HepG2 (cell line): ENCODE results near the gene PNMA6F. TPM values are rescaled to one million over a fixed set of nuclear protein-coding genes. Genes with fewer than 3 reads are reported as not detected.

Experiments
- ATAC-seq: fragments of 200-7000 bp; cut with Tn5 transposase; 3 replicates; pipeline ENCODE4 v1.9.1; 2020; ENCODE audit warnings: mild to moderate bottlenecking, moderate library complexity
- BruUV-seq: library from RNA; stranded (reverse); fragments of 400-500 nt; replicated peaks from 2 replicates; lab custom pipeline; 2021; lab: Mats Ljungman, UMichigan
- CTCF ChIA-PET: fragments of 300-600 bp; formaldehyde crosslinking; extraction: SDS; loops from one replicate; lab custom pipeline; 2021; ENCODE audit warnings: low total read pairs, inconsistent platforms, low intra/inter-chr PET ratio; lab: Yijun Ruan, JAX
- POLR2A ChIA-PET: fragments of 350-600 bp; sonication (Branson Sonifier 250); formaldehyde crosslinking; loops from one replicate; lab custom pipeline; 2020; ENCODE audit warnings: antibody characterized with exemption, inconsistent platforms; lab: Yijun Ruan, JAX
- DNase-seq: peaks from one replicate; pipeline ENCODE4 v3.0.0-alpha.2; 2015; ENCODE audit warnings: low spot score
- FAIRE-seq: peaks from 3 replicates; lab custom pipeline; 2011; peaks lifted over from hg19 to GRCh38; lab: Jason Lieb, UNC
- H2AFZ ChIP-seq: one replicate; pipeline ENCODE4 v1.6.1; 2011; ENCODE audit warnings: low read length, inconsistent platforms
- H3K27ac ChIP-seq: fragments of 300-600 bp; 3 replicates; pipeline ENCODE4 v1.8.0; 2011; ENCODE audit warnings: mixed run types, mild to moderate bottlenecking, mixed read lengths, low read length, inconsistent platforms; ENCODE audit not compliant: insufficient read depth; ENCODE audit errors: extremely low read length
- H3K27me3 ChIP-seq, 2 experiments: fragments of 200-600 bp in 1 of 2; 2 replicates in 1 of 2; 3 replicates in 1 of 2; pipeline versions ENCODE4 v1.6.0 to v1.8.0; 2011; ENCODE audit warnings: low read length in 2 of 2, mild to moderate bottlenecking in 2 of 2, moderate library complexity in 2 of 2, inconsistent platforms in 1 of 2; ENCODE audit not compliant: insufficient read depth in 2 of 2, control insufficient read depth in 1 of 2
- H3K36me3 ChIP-seq, 2 experiments: fragments of 200-600 bp in 1 of 2; replicated peaks in 1 of 2; 2 replicates in 1 of 2; 3 replicates in 1 of 2; pipeline versions ENCODE4 v1.5.1 to v1.8.0; 2011; ENCODE audit warnings: low read length in 2 of 2, inconsistent platforms in 1 of 2; ENCODE audit not compliant: insufficient read depth in 2 of 2, control insufficient read depth in 1 of 2
- H3K4me1 ChIP-seq: 2 replicates; pipeline ENCODE4 v1.5.1; 2012; ENCODE audit warnings: low read length, inconsistent platforms; ENCODE audit not compliant: insufficient read depth
- H3K4me2 ChIP-seq: 2 replicates; pipeline ENCODE4 v1.6.0; 2011; ENCODE audit warnings: low read depth, low read length, inconsistent platforms
- H3K4me3 ChIP-seq, 3 experiments: fragments of 200-600 bp in 1 of 3; sonication (generic), shearing (Covaris generic) in 1 of 3; replicated peaks in 1 of 3; 2 replicates each; pipeline ENCODE4 v1.5.1; 2011 to 2016; ENCODE audit warnings: low read length in 3 of 3, inconsistent platforms in 2 of 3, low read depth in 2 of 3, mild to moderate bottlenecking in 2 of 3, control low read depth in 1 of 3, mixed read lengths in 1 of 3; ENCODE audit not compliant: insufficient read depth in 1 of 3
- H3K79me2 ChIP-seq: one replicate; pipeline ENCODE4 v1.6.1; 2011; ENCODE audit warnings: low read length, inconsistent platforms; ENCODE audit not compliant: insufficient read depth
- H3K9ac ChIP-seq: 2 replicates; pipeline ENCODE4 v1.6.0; 2011; ENCODE audit warnings: mild to moderate bottlenecking, low read depth, low read length, inconsistent platforms; ENCODE audit not compliant: insufficient read depth
- H3K9me3 ChIP-seq: 2 replicates; pipeline ENCODE4 v1.5.1; 2012; ENCODE audit warnings: mild to moderate bottlenecking, low read length
- H4K20me1 ChIP-seq: 2 replicates; pipeline ENCODE4 v1.6.0; 2011; ENCODE audit warnings: inconsistent platforms, mild to moderate bottlenecking, low read length, moderate library complexity; ENCODE audit not compliant: insufficient read depth
- ARID5B ChIP-seq: IDR thresholded peaks from 2 replicates; pipeline ENCODE4 v1.4.0; 2020; ENCODE audit warnings: mild to moderate bottlenecking, missing genetic modification reagents
- CCDC6 ChIP-seq: sonication (generic); formaldehyde crosslinking; IDR thresholded peaks from 2 replicates; pipeline ENCODE4 v1.8.1; 2022; ENCODE audit warnings: mild to moderate bottlenecking, missing genetic modification reagents, moderate library complexity
- IRX3 ChIP-seq: sonication (generic); formaldehyde crosslinking; IDR thresholded peaks from 2 replicates; pipeline ENCODE4 v1.8.1; 2023; ENCODE audit warnings: mild to moderate bottlenecking, low read depth, missing genetic modification reagents, borderline replicate concordance
- NAIF1 ChIP-seq: sonication (generic); formaldehyde crosslinking; IDR thresholded peaks from 2 replicates; pipeline ENCODE4 v1.5.0; 2020; ENCODE audit warnings: mild to moderate bottlenecking, missing genetic modification reagents, borderline replicate concordance
- PAF1 ChIP-seq: IDR thresholded peaks from 2 replicates; pipeline ENCODE4 v1.6.1; 2016; ENCODE audit warnings: missing genetic modification reagents, missing compliant biosample characterization
- SMAD3 ChIP-seq: sonication (generic); formaldehyde crosslinking; IDR thresholded peaks from 2 replicates; pipeline ENCODE4 v1.4.0; 2020; ENCODE audit warnings: missing genetic modification reagents
- STAT6 ChIP-seq: sonication (generic); formaldehyde crosslinking; IDR thresholded peaks from 2 replicates; pipeline ENCODE4 v1.4.0; 2020; ENCODE audit warnings: missing genetic modification reagents, mild to moderate bottlenecking, borderline replicate concordance
- TGIF2 ChIP-seq: IDR thresholded peaks from 2 replicates; pipeline ENCODE4 v1.6.1; 2016; ENCODE audit warnings: control low read depth, missing compliant biosample characterization
- U2AF2 ChIP-seq: fragments of 200-400 bp; formaldehyde crosslinking; IDR thresholded peaks from 2 replicates; pipeline ENCODE4 v1.6.1; 2017; ENCODE audit warnings: low read depth, mild to moderate bottlenecking, low read length
- ZFP37 ChIP-seq: sonication (generic); formaldehyde crosslinking; IDR thresholded peaks from 2 replicates; pipeline ENCODE4 v1.4.0; 2020; ENCODE audit warnings: missing genetic modification reagents, borderline replicate concordance
- ZNF33A ChIP-seq: sonication (generic); formaldehyde crosslinking; IDR thresholded peaks from 2 replicates; pipeline ENCODE4 v1.5.1; 2020; ENCODE audit warnings: missing genetic modification reagents, mild to moderate bottlenecking, moderate library complexity, borderline replicate concordance
- WGBS: methylation state at CpG from one replicate; pipeline ENCODE4 v1.1.6; 2017; ENCODE audit warnings: low lambda C conversion rate; 5-methylcytosine and 5-hydroxymethylcytosine counted together
- in situ Hi-C: cut with HindIII; loops from 2 replicates; pipeline ENCODE4 v1.10.0; 2017; ENCODE audit warnings: low pct_unique_long_range_greater_than_20kb; ENCODE audit not compliant: extremely low pct_ligation_motif_present
- intact Hi-C: fragments of 100-400 bp; cut with micrococcal nuclease; formaldehyde crosslinking; loops from one replicate; pipeline ENCODE4 v1.10.0; 2022; ENCODE audit not compliant: unreplicated experiment
- polyA plus RNA-seq, 8 experiments: library from polyadenylated mRNA; depleted of rRNA in 3 of 8; stranded (reverse) in 7 of 8; unstranded in 1 of 8; fragments of >200 nt; fragmentation: Illumina TruSeq in 4 of 8; extraction: Trizol in 4 of 8; gene quantifications; 2 replicates each; pipeline versions ENCODE4 v1.2.1 to v1.2.3, GENCODE V29; 2011 to 2016; ENCODE audit warnings: low read depth in 4 of 8, missing spikeins in 1 of 8, mixed read lengths in 1 of 8; ENCODE audit not compliant: insufficient read depth in 1 of 8
- total RNA-seq, 5 experiments: library from RNA; depleted of rRNA; stranded (reverse); fragments of >200 nt; fragmentation: Illumina TruSeq; extraction: Trizol; gene quantifications; 2 replicates each; pipeline ENCODE4 v1.2.3, GENCODE V29; 2016; ENCODE audit warnings: low read depth in 1 of 5

PNMA6F gene
- total and polyA plus RNA-seq, 2 of the 13 experiments (the other 11 are each of a cell fraction or from before 2014, with no cell fraction given) = not detected

- no peaks in the 10 kb centered on the region for H4K20me1 ChIP-seq
- no peaks in the 10 kb centered on the region for H3K4me1 ChIP-seq
- no peaks in the 10 kb centered on the region for H3K79me2 ChIP-seq
- H3K4me2 ChIP-seq = no peak overlapping the region
- ChIA-PET CTCF (no interaction called here), POLR2A (no interaction called here)
- in situ Hi-C loops (no loop called here), intact Hi-C loops (no loop called here)
- H3K4me3 ChIP-seq = no peak overlapping the region
- no TSS peak for BruUV-seq
- H3K9me3 ChIP-seq = no peaks in the 10 kb centered on the region
- H3K27ac ChIP-seq = no peak overlapping the region
- ATAC-seq (no peak), FAIRE-seq (no peak), DNase-seq (no peak)
- no peaks in the 10 kb centered on the region; a peak in 1 of 5 replicates for H3K27me3 ChIP-seq
- TF ChIP-seq PAF1 (no peak), NAIF1 (CRISPR knock-in tag) (no peak), SMAD3 (CRISPR knock-in tag) (no peak), ZNF33A (CRISPR knock-in tag) (no peak), CCDC6 (CRISPR knock-in tag) (no peak), STAT6 (CRISPR knock-in tag) (no peak), U2AF2 (no peak), ARID5B (CRISPR knock-in tag) (no peak), TGIF2 (CRISPR knock-in tag) (no peak), ZFP37 (no peak), IRX3 (CRISPR knock-in tag) (no peak)
- no peaks in the 10 kb centered on the region for H3K36me3 ChIP-seq
- H2AFZ ChIP-seq = no peak overlapping the region
- no peak overlapping the region for H3K9ac ChIP-seq
- WGBS = 0% methylated on average over 1 of the region's 4 CpGs
Observed at GRCh38 chrX:153302796-153303195, 18.8 kb downstream of the PNMA6F start.
